Measurements from ENCODE around the gene PKP3. TPM values are rescaled to one million over a fixed set of nuclear protein-coding genes. Genes with fewer than 3 reads are reported as not detected.

PKP3 gene
- total RNA-seq, 6 donors from 2014 or later: 33.4 to 86.3 (median 55.2) TPM

DNA sequence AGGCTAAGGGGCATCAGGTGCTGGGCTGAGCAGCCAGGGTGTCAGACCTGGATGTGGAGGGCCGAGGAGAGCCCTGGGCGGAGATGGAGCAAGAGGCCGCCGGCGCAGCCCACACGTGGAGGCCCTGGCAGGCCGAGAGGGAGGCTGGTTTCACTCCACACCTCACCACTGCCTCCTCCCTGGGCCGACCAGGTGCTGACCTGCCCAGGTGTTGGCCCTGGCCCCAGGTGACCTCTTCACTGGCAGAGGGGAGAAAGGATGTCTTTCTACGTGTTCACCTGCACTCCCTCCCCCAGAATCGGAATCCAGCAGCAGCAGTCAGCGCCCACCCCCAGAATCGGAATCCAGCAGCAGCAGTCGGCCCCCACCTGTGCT is 47.0 kb downstream of the PKP3 start:
- 67 to 78% methylated on average over 8 to 9 of the region's 13 CpGs for WGBS, 2 donors
- Histone ChIP-seq H3K4me1 (peaks cover 11 to 30% (median 22%) of the 10 kb centered on the region in 4 donors), H3K4me3 (peak overlapping the region in 3 of 4 donors; percentile 39 to 57 (median 51)), H3K9me3 (no peaks in the 10 kb centered on the region), H3K27ac (no peak overlapping the region), H3K36me3 (no peaks in the 10 kb centered on the region), H3K27me3 (peaks cover 0 to 2% (median 0%) of the 10 kb centered on the region in 4 donors)
- no peak for ATAC-seq (ENCODE audit: low FRiP score in 2 of 2)
- no peak for TF ChIP-seq POLR2AphosphoS5 (IDR thresholded peaks at IDR 0.05)
- TF ChIP-seq, protein P1, sequence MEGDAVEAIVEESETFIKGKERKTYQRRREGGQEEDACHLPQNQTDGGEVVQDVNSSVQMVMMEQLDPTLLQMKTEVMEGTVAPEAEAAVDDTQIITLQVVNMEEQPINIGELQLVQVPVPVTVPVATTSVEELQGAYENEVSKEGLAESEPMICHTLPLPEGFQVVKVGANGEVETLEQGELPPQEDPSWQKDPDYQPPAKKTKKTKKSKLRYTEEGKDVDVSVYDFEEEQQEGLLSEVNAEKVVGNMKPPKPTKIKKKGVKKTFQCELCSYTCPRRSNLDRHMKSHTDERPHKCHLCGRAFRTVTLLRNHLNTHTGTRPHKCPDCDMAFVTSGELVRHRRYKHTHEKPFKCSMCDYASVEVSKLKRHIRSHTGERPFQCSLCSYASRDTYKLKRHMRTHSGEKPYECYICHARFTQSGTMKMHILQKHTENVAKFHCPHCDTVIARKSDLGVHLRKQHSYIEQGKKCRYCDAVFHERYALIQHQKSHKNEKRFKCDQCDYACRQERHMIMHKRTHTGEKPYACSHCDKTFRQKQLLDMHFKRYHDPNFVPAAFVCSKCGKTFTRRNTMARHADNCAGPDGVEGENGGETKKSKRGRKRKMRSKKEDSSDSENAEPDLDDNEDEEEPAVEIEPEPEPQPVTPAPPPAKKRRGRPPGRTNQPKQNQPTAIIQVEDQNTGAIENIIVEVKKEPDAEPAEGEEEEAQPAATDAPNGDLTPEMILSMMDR (IDR thresholded peaks at IDR 0.05): no peak
- TF ChIP-seq EP300 (IDR thresholded peaks at IDR 0.05): no peak
- no peak for TF ChIP-seq POLR2A (IDR thresholded peaks at IDR 0.05)
- DNase-seq: no peak

DNA sequence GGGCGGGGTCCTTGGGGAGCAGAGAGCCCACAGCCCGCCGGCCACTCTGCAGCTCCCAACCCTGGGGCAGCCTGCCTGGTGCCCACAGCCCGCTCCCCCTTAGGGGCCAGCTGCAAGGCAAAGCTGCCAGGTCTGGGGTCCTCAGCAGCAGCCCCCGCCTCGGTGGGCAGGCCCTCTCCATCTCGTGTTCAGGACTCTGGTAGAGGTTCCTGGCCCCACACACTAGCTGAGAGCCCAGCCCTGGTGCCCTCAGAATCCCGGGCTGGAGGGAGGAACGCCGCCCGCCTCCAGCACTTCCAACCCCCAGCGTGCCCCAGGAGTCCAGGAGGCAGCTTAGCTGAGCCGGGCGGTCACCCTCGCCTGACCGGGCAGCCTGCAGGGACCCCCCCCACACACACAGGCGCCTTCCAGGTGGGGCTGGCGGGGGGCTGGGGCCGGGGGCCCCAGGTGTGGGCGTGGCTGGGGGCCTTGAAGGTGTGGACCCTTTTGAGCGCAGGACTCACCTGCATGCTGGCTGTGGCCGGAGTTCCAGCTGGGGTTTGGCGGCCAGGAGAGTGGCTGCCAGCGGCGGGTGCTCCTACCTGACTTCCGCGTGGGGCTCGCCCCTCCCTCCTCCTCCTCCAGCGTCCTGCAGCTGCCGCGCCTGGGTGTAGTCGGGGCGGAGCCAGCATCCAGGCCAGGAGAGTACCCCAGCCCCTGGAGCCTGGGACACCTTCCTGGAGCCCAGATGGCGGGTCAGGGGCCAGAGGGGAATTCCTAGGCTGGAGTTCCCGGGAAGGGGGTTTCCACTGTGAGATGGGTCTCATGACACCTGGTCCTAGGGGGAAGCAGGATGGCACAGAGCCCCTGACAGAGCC is 47.6 kb downstream of the PKP3 start, which contains the start of gene ANO9:
Gene ANO9 (minus strand): TSS at position 594 of the 857 bp plus-strand sequence. CDS start 85 bp downstream, at position 509.
- Histone ChIP-seq H3K9me3 (no peaks in the 10 kb centered on the region), H3K4me3 (peak within 1 kb of the TSS in 3 of 4 donors; percentile 39 to 57 (median 51)), H3K36me3 (no peaks in the 10 kb centered on the region), H3K4me1 (peaks cover 11 to 30% (median 22%) of the 10 kb centered on the region in 4 donors), H3K27me3 (peaks cover 0 to 2% (median 0%) of the 10 kb centered on the region in 4 donors), H3K27ac (peak within 1 kb of the TSS in 2 of 4 donors; percentile 27 to 66)
- ATAC-seq (ENCODE audit: low FRiP score in 2 of 2) (peak; percentile 23 to 46), DNase-seq (peak in 1 of 2 donors; percentile 79)
- WGBS, 2 donors: 13% methylated on average over 3 of the region's 35 CpGs; no CpG with 5 or more reads in 1 of the 2 donors
- TF ChIP-seq POLR2A (IDR thresholded peaks at IDR 0.05): peak in 1 of 4 donors; percentile 36
- TF ChIP-seq EP300 (IDR thresholded peaks at IDR 0.05): no peak

DNA sequence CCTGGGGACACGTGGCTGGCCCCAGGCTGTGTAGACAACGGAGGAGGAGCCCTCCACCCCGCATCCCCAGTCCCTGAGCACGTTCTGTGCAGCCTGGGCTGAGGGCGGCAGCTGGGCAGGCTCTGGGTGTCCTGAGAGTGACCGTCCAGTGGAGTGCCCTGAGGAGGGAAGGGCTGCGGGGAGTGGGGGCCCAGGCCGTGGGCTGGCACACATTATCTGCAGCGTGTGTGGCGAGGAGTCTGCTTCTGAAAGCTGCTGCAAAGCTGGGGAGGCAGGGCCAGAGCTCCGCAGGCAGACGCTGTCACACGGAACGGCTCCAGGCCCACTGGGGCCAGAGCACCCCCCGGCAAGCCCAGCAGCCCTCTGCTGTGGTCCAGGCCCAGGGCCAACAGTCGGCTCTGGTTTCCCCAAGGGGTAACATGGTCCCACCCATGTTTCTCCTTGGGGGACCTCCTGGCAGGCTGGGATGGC is 48.6 kb downstream of the PKP3 start:
- no peak overlapping the region for H3K27ac ChIP-seq
- ATAC-seq (ENCODE audit: low FRiP score in 2 of 2) (no peak), DNase-seq (no peak)
- TF ChIP-seq POLR2A (IDR thresholded peaks at IDR 0.05): no peak
- no peak for TF ChIP-seq EP300 (IDR thresholded peaks at IDR 0.05)
- TF ChIP-seq POLR2AphosphoS5 (IDR thresholded peaks at IDR 0.05): no peak
- TF ChIP-seq, protein P1 (IDR thresholded peaks at IDR 0.05): no peak
- H3K36me3 ChIP-seq: no peaks in the 10 kb centered on the region
- H3K4me1 ChIP-seq: peaks cover 11 to 33% (median 23%) of the 10 kb centered on the region in 4 donors
- WGBS, 2 donors: 74 to 75% methylated on average over 6 to 14 of the region's 16 CpGs
- no peaks in the 10 kb centered on the region for H3K9me3 ChIP-seq
- peaks cover 0 to 2% (median 0%) of the 10 kb centered on the region in 4 donors for H3K27me3 ChIP-seq
- H3K4me3 ChIP-seq: no peak overlapping the region

DNA sequence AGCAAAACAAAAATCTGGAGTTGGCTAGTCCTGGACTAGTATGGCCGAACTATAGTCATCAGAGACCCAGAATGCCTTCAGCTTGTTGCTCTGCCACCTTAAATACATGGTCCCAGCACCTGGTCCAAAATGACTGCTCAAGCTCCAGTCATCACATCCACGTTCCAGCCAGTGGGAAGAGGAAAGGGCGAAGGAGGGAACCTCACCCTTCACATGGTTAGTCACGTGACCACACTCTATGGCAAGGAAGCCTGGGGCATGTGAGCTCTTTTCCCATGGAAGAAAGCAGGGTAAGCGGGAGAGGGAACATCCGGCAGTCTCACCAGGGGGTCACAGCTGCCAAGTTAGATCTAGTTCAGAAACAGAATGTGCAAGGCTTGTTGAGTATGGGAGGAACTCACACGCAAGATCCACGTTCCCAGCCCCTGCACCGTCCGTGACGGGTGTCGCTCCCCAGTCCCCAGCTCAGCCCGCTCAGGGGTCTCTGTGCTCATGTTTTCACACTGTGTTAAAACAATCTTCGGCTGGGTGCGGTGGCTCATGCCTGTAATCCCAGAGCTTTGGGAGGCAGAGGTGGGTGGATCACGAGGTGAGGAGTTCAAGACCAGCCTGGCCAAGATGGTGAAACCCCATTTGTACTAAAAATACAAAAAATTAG is 49.7 kb downstream of the PKP3 start:
- ATAC-seq (ENCODE audit: low FRiP score in 2 of 2) (no peak), DNase-seq (no peak)
- Histone ChIP-seq H3K4me1 (peaks cover 15 to 42% (median 31%) of the 10 kb centered on the region in 4 donors), H3K9me3 (no peaks in the 10 kb centered on the region), H3K27me3 (peaks cover 0 to 2% (median 0%) of the 10 kb centered on the region in 4 donors), H3K36me3 (no peaks in the 10 kb centered on the region), H3K4me3 (no peak overlapping the region), H3K27ac (peak overlapping the region in 2 of 4 donors; percentile 34 to 49)
- 74 to 79% methylated on average over 8 to 16 of the region's 16 CpGs for WGBS, 2 donors
- TF ChIP-seq, protein P1 (IDR thresholded peaks at IDR 0.05): no peak
- TF ChIP-seq POLR2AphosphoS5 (IDR thresholded peaks at IDR 0.05) (no peak), EP300 (IDR thresholded peaks at IDR 0.05) (no peak), POLR2A (IDR thresholded peaks at IDR 0.05) (no peak)

All from upper lobe of left lung (tissue), 6 donors.